SK-MEL-5 (cell line): Measurements from ENCODE around the gene ESPN. TPM values are rescaled to one million over a fixed set of nuclear protein-coding genes. Genes with fewer than 3 reads are reported as not detected.

Experiments used
- DNase-seq: peaks from one replicate; pipeline ENCODE4 v3.0.0-alpha.2; 2016; ENCODE audit warnings: low read depth, low spot score
- in situ Hi-C: cut with HindIII; loops from 2 replicates; pipeline ENCODE4 v1.10.0; 2016; ENCODE audit warnings: low sequenced_read_pairs, high pct_unique_total_duplicates, low pct_unique_long_range_greater_than_20kb
- total RNA-seq: library from RNA; depleted of rRNA; stranded (reverse); fragments of >200 nt; shearing (Covaris generic); gene quantifications from 2 replicates; pipeline ENCODE4 v1.2.3, GENCODE V29; 2014

ESPN gene
- total RNA-seq, 1 experiment from 2014 or later: 0.40 TPM

DNA sequence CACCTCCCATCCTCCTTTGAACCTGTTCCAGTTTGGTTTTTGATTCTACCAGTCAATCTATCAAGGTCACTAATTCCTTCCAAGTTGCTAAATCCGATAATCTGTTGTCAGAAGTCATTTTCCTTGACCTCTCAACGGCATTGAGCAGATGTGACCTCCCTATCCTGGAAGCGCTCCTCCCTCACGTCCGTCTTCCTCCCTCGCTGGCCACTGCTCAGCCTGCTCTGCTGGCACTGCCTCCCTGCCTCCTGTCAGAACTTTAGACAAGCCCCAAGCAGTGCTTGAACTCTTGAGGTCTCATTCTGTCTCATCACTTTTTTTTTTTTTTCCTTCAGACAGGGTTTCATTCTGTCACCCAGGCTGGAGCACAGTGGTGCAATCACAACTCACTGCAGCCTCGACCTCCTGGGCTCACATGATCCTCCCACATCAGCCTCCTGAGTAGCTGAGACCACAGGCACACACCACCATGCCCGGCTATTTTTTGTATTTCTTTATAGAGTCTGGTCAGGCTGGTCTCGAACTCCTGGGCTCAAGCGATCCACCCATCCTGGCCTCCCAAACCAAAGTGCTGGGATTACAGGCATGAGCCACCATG is 26.6 kb upstream of the ESPN start:
- in situ Hi-C loops: no loop called here

DNA sequence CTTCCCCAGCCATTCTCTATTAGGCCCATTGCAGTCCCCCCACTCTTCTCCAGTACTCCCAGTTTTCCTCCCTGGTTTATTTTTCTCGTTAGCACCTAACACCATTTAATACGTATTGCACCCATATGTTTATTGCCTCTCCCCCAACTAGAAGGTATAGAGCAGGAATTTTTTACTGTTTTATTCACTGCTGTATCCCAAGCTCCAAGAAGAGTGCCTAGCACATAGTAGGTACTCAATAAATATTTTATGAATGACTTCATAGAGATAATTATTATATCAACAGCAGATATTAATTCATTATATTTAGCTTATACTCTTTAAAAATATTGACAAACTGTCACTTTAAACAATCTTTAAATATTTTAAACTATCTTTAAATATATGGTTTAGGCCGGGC is 25.3 kb upstream of the ESPN start:
- no peak for DNase-seq
- in situ Hi-C loops: no loop called here

More for the DNA sequence above, 26.6 kb upstream of the ESPN start:
- DNase-seq: no peak

DNA sequence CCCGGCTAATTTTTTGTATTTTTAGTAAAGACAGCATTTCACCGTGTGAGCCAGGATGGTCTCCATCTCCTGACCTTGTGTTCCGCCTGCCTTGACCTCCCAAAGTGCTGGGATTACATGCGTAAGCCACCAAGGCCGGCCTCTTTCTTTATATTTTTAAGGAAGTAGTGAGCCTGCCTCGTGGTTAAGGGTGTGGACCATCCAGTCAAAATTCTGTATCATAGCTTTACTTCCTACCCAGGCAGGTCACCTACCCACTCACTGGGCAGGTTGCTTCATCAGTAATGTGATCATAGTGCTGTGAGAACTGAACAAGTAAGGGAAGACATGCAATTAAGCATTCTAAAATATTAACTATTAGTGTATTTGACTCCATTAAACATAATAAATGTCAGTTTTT is 22.9 kb upstream of the ESPN start:
- in situ Hi-C loops: no loop called here
- no peak for DNase-seq

DNA sequence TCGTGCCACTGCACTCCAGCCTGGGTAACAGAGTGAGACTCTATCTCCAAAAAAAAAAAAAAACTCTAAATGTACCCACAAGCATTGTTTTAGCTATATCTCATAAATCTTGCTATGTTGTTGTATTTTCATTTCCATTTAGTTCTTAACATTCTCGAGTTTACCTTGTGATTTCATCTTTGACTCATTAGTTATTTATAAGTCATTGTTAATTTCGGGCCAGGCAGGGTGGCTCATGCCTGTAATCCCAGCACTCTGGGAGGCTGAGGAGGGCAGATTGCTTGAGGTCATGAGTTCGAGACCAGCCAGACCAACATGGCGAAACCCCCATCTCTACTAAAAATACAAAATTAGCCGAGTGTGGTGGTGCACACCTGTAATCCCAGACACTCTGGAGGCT is 16.6 kb upstream of the ESPN start:
- in situ Hi-C loops: no loop called here
- no peak for DNase-seq

DNA sequence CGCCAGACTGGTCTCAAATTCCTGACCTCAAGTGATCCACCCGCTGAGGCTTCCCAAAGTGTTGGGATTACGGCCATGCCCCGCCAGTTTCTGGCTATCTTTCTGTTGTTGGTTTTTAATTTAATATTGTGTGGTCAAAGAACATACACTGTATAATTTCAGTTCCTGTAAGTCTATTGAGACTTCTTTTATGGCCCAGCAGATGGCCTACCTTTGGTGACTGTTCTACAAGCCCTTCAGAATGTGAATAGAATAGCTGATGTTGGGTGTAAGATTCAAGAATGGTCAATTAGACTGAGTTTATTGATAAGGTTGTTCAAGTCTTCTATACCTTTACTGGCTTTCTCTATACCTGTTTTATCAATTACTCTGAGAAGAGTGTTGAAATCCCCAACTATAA is 15.5 kb upstream of the ESPN start:
- no peak for DNase-seq
- in situ Hi-C loops: no loop called here

DNA sequence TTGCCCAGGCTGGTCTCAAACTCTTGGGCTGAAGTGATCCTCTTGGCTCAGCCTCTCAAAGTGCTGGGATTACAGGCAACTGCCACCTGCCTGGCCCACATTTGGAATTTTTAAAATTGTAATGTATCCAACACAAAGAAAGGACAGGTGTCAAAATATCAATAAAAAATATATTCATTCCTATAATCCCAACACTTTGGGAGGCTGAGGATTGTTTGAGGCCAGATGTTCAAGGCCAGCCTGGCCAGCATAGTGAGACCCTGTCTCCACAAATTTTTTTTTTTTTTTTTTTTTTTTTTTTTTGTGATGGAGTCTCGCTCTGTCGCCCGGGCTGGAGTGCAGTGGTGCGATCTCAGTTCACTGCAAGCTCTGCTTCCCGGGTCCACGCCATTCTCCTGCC is 14.8 kb upstream of the ESPN start:
- in situ Hi-C loops: no loop called here
- DNase-seq: no peak

DNA sequence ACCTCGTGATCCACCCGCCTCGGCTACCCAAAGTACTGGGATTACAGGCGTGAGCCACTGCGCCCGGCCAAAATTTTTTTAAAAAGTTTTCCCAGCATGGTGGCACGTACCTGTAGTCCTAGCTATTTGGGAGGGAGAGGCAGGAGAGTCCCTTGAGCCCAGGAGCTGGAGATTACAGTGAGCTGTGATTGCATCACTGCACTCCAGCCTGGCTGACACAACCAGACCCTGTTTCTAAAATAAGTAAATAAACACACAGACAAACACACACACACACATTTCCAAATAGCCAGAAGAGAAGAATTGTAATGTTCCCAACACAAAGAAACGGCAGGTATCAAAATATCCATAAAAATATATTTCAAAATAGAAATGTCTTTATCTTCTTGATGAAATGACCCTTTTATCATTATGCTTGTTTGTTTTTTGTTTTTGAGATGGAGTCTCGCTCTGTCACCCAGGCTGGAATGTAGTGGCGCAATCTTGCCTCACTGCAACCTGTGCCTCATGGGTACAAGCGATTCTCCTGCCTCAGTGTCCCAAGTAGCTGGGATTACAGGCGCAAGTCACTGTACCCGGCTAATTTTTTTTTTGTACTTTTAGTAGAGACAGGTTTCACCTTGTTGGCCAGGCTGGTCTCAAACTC is 14.2 kb upstream of the ESPN start:
- no peak for DNase-seq
- in situ Hi-C loops: no loop called here

DNA sequence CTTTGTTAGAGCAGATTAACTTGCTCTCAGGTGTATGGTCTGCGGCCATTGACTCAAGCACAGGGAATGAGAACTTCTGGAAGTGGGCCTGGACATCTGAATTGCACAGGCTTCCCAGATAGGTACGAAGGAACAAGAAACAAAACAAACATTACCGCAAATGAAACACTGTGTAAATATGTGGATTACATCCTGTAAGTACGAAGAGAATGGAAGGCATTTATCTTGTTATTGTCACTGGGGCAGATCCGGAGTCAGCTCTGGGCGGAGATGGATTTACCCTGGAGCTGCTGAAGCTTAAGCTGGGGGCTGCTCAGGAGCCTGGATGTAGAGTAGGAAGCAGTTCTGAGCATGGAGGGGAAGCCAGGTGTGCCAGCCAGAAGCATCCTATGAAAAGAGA is 11.7 kb upstream of the ESPN start:
- no peak for DNase-seq
- in situ Hi-C loops: no loop called here

DNA sequence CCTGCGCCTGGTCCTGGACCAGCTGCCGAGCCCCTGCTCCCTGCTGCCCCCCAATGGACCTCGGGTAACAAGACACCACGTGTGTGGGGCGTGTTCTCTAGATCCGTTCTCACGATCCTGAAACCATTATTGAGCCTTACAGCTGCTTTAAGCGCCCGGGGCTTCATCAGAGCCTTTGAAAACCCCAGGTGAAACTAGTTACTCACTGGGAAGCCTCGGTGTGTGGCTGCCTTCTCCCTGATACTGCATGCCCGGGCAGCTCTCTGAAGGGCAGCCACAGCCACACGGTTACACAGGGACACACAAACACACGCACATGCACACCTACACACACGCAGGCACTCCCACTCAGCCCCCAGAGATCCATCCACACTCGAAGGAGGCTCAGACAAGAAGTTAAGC is 10.1 kb upstream of the ESPN start:
- in situ Hi-C loops: no loop called here
- peak; percentile 35 for DNase-seq

DNA sequence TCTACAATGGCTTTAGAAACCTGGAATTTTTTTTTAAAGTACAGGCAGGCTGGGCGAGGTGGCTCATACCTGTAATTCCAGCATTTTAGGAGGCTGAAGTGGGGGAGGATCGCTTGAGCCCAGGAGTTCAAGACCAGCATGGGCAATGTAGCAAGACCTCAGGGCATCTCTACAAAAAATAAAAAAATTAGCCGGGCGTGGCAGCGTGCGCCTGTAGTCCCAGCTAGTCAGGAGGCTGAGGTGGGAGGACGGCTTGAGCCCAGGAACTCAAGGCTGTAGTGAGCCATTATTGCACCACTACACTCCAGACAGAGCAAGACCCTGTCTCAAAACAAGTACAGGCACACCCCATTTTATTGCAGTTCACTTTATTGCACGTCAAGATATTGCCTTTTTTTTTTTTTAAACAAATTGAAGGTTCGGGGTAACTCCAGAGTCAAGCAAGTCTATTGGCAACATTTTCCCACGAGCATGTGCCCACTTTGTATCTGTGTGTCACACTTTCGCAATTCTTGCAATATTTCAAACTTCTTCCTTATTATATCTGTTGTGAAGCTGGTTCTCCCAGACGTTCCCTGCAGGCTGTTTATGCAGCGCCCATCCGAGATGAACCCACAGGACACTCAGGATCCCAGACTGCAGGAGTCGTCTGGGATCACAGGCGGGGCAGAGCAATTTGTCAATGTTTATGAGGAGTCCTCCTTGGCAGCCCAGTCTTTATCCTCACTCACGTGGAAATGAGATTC is 9.5 kb upstream of the ESPN start:
- DNase-seq: no peak
- in situ Hi-C loops: no loop called here

DNA sequence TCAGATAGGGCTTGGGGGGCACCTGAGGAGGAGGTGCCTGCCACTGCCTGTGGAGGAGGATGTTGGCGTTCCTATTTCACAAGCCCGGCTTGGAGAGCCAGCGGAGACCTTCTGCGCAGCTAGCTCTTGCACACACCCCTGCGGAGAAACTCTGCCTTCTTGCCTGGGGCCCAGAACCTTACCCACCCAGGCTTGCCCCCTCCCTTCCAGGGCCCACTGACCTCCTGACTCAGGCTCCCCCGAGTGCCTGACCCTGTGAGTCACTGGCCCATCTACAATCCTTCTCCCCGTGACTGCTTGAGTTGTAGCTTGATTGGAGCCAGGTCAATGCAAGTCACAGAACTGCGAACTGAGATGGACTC is 8.3 kb upstream of the ESPN start:
- in situ Hi-C loops: no loop called here

DNA sequence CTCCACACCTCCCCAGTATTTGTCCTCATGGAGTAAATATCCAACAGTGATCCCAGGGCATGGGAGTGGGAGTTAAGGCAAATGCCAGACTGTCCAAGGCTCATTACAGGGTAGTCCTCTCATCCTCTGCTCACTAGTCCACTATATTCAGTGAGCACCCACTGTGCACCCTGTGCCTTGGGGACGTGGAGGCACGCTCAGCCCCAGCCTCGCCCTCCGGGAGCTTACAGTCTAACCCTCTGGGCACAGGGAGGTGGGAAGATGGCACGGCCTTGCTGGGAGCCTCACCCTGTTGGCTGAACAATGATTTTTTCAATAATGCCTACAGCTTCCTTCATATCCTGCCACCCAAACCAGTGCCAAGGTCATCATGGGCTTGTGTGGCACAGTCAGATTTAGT is 7.7 kb upstream of the ESPN start:
- DNase-seq: no peak
- in situ Hi-C loops: no loop called here

More for the DNA sequence above, 8.3 kb upstream of the ESPN start:
- no peak for DNase-seq

DNA sequence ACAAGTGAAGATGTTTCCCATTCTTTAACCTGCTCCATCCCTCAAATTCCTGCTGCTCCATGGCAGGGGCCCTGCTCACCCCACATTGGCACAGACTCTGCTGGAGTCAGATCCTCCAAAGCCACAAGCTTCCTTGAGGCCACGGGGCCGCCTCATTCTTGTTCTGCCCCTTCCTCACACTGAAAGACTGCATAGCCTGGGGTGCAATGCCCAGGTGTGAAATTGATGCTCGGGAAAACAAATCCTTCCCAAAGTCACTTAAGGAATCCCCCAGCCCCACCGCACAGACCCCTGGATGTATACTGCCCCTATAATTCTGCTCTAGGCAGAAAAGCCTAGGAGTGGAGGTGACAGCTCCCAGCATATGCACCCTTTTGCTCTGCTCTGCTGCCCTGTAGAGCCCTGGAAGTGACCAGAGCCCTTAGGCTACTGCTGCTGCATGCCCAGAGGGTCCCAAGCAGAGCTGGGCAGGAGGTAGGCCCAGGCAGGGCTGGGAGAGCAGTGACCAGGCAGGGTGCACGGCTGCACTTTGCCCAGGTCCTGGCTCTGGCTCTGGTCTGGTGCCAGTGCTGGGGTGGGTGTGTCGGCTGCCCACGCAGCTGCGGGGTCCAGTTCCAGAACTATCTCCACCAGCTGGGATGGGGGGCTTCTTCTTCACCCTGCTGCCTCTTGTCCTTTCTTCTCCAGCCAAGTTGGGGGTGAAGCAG is 6.5 kb upstream of the ESPN start:
- in situ Hi-C loops: no loop called here
- no peak for DNase-seq

DNA sequence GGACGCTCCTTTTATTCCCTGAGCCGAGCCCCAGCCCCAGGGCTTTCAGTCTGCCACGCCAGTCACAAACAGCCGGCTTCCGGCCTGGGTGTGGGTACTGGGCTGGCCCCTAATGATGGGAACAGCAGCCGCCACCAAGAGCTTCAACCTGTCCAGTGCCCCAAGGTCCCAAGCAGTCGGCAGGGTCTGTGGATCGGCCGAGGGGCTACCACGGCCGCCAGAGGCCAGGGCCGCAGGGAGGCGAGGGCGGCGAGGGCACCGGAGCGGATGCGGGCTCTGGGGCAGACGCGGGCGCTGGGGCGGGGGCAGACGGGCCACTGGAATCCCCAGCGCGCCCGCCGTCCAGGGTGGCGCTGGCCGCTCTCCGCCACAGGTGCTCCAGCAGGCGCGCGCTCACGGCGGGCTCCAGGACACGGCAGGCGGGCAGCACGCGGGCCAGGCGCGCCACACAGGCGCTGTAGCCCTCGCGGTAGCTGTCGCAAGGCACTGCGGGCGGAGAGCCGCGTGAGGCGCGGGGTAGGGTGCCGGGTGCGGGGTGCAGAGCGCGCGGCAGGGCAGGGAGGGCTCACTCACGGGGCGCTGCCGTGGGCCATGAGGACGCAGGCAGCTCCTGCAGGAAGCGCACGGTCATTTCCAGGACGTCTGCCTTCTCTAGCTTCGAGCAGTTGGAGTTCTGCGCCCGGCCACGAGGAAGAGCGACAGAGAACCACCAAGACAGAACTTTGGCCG is 5.7 kb upstream of the ESPN start:
- DNase-seq: no peak
- in situ Hi-C loops: no loop called here

DNA sequence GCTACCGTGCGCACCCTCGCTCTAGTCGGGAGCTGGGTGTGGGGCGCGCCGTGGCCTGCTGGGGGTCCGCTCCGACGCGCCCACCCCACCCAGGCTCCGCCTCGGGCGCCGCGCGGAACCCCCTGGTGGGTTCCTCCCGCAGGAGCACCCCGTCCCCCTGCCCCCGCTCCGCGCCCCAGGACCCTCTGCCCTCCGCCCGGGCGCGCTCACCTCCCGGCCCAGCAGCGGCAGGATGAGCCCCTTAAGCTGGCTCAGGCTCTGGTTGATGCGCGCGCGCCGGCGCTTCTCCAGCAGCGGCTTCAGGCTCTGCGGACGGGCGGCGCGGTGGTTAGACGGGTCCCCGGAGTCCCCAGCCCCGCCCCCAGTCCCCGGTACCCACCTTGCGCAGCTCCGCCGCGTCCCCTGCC is 5.2 kb upstream of the ESPN start:
- no peak for DNase-seq
- in situ Hi-C loops: no loop called here

DNA sequence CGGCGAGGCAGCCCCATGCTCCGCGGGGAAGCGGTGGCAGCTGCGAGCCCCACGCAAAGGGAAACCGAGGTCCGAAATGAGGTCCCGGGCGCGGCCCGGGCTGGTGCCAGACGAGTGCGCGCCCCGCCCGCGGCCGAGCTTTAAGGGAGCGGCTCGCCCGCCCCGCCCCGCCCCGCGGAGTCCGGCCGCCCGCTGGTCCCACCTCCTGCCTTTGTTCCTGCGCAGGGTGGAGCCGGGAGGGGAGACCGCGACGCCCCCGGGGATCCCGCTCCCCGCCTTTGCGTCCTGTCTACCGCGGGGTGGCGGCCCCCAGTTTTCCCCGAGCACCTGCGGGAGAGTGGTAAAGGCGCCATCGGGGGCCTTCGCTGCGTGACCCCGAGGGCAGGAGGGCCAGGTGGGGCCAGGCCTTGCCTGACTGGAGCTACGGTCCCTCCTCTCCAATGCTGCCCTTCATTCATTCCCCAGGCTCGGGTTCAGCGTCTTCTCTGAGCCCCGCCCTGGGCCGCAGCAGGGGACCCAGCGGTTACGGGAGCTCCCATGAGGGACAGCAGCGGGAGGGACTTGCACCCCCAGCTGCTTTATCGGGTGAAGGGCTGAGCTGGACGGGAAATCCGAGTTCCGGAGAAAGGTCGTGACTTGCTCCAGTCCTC is 4.6 kb upstream of the ESPN start, which contains the start of gene HES2:
Gene HES2, minus strand, starts transcription at position 116 of the 650 bp plus-strand sequence. Its CDS starts 99 bp downstream, at position 17.
- in situ Hi-C loops: no loop called here
- DNase-seq: no peak

DNA sequence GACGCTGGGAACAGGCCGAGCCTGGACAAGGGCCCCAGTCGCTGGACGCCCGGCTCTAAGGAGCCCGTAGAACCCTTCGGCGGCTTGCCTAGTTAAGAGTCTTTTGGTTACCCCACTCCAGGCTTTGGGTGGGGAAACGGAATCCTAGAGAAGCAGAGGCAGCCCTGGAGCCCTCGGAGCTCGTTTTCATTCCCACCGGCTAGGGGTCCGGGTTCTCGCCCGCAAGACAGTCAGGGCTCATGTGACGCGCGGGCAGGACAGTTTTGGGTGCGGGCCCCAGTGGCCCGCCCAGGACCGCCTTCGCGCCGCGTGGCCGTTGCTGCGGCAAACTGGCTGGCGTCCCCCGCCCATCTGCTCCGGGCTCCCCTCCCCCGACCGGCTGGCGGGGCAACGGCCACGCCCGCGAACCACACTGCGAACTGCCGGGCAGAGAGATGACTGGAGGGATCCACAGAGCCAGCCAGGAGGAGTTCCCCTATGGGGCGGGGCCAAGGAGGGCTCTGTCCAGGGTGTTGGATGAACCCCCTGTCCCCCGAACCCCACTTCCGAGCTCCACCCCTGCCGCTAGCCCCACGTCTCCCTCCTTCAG is 4.0 kb upstream of the ESPN start:
- in situ Hi-C loops: no loop called here
- no peak for DNase-seq
